GM20000 (cell line): ENCODE measurements around the gene ZNF322.

Experiments
- DNase-seq: peaks from one replicate; pipeline ENCODE4 v3.0.0; 2012; ENCODE audit warnings: low spot score
- TF ChIP-seq, protein P1 (sequence below): IDR thresholded peaks from 2 replicates; pipeline ENCODE4 v1.5.1; 2012; ENCODE audit warnings: mild to moderate bottlenecking, control low read depth; ENCODE audit errors: extremely low read depth, missing control alignments

The ZNF322 gene

DNA sequence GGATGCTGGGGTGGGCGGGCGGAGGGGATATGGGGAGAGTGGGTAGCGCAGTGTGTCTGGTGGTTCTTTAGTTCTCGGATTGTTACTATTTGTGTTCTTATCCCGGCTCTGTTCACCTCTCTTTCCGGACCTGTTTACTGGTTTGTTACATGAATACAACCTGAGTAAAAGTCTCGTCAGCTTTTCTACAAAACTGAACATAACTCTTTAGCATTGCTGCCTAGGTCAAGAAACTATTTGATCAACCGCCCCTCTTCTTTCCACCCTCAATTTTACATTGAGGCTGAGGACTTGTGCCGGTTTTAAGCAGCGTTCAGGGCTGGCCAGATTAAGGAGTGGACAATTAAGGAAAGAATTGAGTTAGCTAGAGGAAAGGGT is 62.2 kb downstream of the ZNF322 start:
- no peak for DNase-seq
- TF ChIP-seq, protein P1, sequence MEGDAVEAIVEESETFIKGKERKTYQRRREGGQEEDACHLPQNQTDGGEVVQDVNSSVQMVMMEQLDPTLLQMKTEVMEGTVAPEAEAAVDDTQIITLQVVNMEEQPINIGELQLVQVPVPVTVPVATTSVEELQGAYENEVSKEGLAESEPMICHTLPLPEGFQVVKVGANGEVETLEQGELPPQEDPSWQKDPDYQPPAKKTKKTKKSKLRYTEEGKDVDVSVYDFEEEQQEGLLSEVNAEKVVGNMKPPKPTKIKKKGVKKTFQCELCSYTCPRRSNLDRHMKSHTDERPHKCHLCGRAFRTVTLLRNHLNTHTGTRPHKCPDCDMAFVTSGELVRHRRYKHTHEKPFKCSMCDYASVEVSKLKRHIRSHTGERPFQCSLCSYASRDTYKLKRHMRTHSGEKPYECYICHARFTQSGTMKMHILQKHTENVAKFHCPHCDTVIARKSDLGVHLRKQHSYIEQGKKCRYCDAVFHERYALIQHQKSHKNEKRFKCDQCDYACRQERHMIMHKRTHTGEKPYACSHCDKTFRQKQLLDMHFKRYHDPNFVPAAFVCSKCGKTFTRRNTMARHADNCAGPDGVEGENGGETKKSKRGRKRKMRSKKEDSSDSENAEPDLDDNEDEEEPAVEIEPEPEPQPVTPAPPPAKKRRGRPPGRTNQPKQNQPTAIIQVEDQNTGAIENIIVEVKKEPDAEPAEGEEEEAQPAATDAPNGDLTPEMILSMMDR, result no peak

DNA sequence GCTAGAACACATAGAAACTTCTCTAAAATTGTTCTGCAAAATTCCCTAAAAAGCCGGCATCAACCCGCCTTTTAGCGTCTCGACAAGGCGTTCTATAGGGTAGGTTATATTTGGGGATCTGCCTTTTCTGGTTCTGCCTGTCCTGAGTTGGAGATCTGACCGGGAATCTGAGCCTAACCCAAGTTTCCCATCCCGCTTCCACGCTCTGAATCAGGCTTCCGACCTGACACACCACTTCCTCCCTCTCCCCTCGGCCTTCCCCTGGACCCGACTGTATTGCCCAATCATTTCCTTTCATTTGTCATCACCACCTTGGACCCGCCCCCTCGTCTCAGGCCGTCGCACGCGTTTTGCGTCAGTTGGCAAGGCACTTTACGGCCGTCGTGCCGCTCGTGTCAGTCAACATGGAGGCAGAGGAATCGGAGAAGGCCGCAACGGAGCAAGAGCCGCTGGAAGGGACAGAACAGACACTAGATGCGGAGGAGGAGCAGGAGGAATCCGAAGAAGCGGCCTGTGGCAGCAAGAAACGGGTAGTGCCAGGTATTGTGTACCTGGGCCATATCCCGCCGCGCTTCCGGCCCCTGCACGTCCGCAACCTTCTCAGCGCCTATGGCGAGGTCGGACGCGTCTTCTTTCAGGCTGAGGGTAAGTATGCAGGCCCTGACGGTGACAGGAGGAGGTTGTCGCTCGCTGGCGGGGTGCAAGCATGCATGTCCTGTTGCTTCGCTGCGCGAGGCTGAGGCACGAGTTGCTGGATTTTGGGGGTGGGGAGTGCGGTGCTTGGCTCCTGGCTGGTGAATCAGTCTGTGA is 62.8 kb downstream of the ZNF322 start, which contains the start of gene ABT1:
ABT1 (plus strand) TSS at position 375 of the 810 bp plus-strand sequence; CDS start at position 405, 30 bp downstream.
- DNase-seq, result peak; percentile 92
- TF ChIP-seq, protein P1, result no peak

- DNase-seq, result peak; percentile 75
- TF ChIP-seq, protein P1, result peak; percentile 89
Measured at GRCh38 chr6:26595669-26596269, 63.8 kb downstream of the ZNF322 start.

DNA sequence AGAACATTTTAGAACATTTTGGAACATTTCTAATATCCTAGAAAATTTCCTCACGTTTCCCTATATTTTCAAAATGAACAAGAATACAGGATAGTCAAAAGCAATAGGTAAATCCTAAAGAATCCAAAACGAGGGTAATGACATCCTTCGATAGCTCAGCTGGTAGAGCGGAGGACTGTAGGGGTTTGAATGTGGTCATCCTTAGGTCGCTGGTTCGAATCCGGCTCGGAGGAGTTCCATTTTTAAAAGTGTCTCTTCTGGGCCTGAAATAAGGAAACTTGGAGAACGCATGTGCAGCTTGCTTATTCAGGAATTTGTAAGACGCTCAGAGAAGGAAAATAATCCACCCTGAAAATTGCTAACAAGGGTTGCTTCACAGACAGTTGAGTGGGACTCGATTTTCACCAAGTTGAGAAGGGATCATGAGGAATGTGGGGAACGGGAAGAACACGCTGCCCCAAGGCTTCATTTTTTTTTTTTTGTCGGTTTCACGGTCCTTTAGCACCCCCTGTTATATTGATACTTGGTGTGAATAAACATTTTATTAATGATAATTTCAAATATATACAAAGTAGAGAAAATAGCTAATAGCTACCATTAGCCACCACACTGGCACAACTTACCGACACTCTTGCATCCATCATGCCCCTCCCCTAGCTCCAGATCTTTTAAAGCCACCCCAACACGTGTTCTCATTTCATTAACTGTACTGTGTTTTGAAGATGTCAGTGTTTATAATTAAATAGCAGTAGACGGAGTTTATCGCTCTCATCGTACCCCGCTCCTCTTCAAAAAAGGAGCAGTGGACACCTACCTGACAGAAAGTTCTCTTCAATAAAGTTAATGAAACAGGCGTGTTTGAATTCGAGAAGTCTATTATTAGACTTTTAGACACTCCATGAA is 64.6 kb downstream of the ZNF322 start:
- no peak for DNase-seq
- TF ChIP-seq, protein P1, result no peak

DNA sequence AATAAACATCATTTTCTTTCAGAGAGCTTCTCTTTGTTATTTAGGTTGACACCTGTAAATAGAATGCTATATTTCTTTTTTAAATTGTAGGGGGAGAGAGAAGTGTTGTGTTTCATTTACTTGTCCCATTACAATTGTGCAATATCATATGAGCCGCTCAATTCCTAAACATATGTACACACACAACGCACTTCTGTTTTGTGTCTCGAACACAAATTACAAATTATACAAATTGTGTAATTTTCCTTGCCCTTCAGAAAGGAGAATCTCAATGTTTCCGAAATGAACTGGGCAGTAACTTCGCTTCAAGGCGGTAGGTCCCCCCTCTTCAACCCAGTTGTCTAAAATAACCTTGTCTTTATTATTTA is 65.4 kb downstream of the ZNF322 start:
- TF ChIP-seq, protein P1, result no peak
- no peak for DNase-seq

- TF ChIP-seq, protein P1, result no peak
- no peak for DNase-seq
Measured at GRCh38 chr6:26593278-26594130, 66.0 kb downstream of the ZNF322 start.
